Gastrocnemius medialis (tissue), 4 donors: Measurements from ENCODE around the gene PALD1.

ENCODE experiments used
- POLR2A ChIP-seq, 2 donors: fragments of 450-650 bp; IDR thresholded peaks; one replicate each; pipeline ENCODE4 v1.6.1; 2017; ENCODE audit warnings: antibody characterized with exemption in 2 of 2, mild to moderate bottlenecking in 2 of 2, moderate library complexity in 2 of 2
- TF ChIP-seq, protein P1 (sequence below), 5 experiments: fragments of 450-650 bp in 3 of 5; fragments of 200-600 bp in 2 of 5; sonication (generic) in 2 of 5; IDR thresholded peaks in 4 of 5; conservative IDR thresholded peaks in 1 of 5; 1 replicate in 4 of 5; 2 replicates in 1 of 5; pipeline ENCODE4 v1.5.1; 2016 to 2019; ENCODE audit warnings: antibody characterized with exemption in 5 of 5, mild to moderate bottlenecking in 3 of 5, moderate library complexity in 3 of 5

DNA sequence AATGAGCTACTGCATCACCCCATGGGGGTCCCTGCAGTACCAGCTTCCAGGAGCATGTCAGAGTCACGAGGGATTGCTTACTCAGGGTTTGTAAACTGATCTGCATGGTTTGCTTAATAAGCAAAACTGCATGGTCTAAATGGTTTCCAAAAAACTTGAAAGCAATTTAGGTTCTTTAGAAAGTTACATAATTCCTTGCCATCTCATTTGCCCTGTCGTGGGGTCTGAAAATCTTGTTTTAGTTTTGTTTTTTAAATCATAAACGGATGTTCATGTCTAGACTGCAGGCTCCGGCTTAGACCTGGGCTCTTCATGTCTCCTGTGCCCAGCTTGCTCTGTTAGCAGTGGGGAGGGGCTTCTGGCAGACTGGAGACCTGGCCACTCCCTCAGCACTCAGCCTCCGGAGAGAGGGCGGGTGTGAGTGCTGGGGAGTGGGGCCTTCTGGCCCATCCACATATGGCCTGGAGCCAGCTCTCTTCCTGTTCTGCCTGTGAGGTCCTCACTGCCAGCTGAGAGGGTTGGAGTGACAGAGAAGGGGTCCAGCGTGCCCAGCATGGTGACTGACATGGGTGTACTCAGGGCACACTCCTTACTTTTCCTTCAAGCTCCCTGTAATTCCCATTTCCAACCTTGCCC lies 106.5 kb downstream of the PALD1 start:
- TF ChIP-seq, protein P1, sequence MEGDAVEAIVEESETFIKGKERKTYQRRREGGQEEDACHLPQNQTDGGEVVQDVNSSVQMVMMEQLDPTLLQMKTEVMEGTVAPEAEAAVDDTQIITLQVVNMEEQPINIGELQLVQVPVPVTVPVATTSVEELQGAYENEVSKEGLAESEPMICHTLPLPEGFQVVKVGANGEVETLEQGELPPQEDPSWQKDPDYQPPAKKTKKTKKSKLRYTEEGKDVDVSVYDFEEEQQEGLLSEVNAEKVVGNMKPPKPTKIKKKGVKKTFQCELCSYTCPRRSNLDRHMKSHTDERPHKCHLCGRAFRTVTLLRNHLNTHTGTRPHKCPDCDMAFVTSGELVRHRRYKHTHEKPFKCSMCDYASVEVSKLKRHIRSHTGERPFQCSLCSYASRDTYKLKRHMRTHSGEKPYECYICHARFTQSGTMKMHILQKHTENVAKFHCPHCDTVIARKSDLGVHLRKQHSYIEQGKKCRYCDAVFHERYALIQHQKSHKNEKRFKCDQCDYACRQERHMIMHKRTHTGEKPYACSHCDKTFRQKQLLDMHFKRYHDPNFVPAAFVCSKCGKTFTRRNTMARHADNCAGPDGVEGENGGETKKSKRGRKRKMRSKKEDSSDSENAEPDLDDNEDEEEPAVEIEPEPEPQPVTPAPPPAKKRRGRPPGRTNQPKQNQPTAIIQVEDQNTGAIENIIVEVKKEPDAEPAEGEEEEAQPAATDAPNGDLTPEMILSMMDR (IDR thresholded peaks at IDR 0.05 in 4 of 5, conservative IDR thresholded peaks at IDR 0.05 in 1 of 5) = no peak
- TF ChIP-seq POLR2A (IDR thresholded peaks at IDR 0.05) = no peak
